Epithelial cell of proximal tubule (primary cell): ENCODE data around the gene WSCD1. TPM values are rescaled to one million over a fixed set of nuclear protein-coding genes. Genes with fewer than 3 reads are reported as not detected.

Source experiments
- DNase-seq: peaks from one replicate; pipeline ENCODE4 v3.0.0-alpha.2; 2011; ENCODE audit warnings: low read depth
- H3K4me3 ChIP-seq: 2 replicates; pipeline ENCODE4 v1.5.1; 2011; ENCODE audit warnings: low read depth, mild to moderate bottlenecking, low read length
- CTCF ChIP-seq: conservative IDR thresholded peaks from 2 replicates; pipeline ENCODE4 v1.5.1; 2012; ENCODE audit warnings: low read depth, mild to moderate bottlenecking, low read length
- total RNA-seq: library from RNA; depleted of rRNA; stranded (reverse); fragments of >200 nt; gene quantifications from 2 replicates; pipeline ENCODE4 v1.2.3, GENCODE V29; 2015

WSCD1 gene
- total RNA-seq, 1 donor from 2014 or later = 55.6 TPM

GRCh38 chr17:6027342-6028024 lies 42.7 kb upstream of the WSCD1 start:
- no peak for DNase-seq

GRCh38 chr17:6028294-6028693 lies 41.9 kb upstream of the WSCD1 start:
- no peak for TF ChIP-seq CTCF
- no peak for DNase-seq

More at GRCh38 chr17:6027342-6028024, 42.7 kb upstream of the WSCD1 start:
- TF ChIP-seq CTCF = no peak
- no peak overlapping the region for H3K4me3 ChIP-seq

GRCh38 chr17:6035801-6036394 lies 34.3 kb upstream of the WSCD1 start:
- TF ChIP-seq CTCF = no peak
- no peak overlapping the region for H3K4me3 ChIP-seq
- DNase-seq = no peak

More at GRCh38 chr17:6028294-6028693, 41.9 kb upstream of the WSCD1 start:
- no peak overlapping the region for H3K4me3 ChIP-seq

DNA sequence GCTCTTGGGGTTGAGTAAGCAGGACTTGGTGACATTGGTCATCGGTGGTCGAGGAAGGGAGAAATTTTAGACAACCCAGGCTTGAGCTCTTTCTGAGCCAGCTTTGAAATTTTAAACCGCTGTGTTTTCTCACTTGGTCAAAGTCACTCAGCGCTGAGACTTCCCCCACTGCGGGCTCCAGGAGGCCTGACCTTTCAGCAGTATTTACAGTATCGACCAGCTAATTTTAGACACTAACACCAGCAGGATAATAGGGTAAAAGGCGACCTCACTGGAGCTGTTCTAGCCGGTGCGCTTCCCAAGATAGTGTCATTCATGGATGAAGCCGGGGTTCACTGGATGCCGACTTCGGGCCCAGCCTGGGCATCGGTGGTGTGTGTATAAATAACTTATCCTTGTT lies 29.7 kb upstream of the WSCD1 start:
- no peak overlapping the region for H3K4me3 ChIP-seq
- TF ChIP-seq CTCF = no peak
- DNase-seq = no peak

DNA sequence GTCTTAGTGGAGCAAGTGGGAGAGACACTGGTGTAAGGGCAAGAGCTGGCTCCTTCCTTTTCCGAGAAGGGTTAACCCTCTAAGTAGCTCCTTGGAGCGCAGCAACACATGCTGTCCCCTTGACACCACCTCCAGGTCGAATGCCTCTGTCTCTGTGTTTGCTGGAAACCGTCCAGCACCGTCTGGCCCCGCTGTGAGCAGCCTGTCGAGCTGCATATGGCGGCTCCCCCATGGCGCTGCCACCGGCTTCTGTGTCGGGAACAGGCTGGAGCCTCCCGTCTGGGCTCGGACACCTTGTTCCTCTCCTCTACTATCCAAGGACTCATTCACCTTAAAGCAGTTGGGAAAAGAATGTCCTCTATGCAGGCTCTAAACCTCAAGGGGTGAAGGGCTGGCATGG lies 28.9 kb upstream of the WSCD1 start:
- no peak for TF ChIP-seq CTCF
- no peak overlapping the region for H3K4me3 ChIP-seq
- DNase-seq = no peak

DNA sequence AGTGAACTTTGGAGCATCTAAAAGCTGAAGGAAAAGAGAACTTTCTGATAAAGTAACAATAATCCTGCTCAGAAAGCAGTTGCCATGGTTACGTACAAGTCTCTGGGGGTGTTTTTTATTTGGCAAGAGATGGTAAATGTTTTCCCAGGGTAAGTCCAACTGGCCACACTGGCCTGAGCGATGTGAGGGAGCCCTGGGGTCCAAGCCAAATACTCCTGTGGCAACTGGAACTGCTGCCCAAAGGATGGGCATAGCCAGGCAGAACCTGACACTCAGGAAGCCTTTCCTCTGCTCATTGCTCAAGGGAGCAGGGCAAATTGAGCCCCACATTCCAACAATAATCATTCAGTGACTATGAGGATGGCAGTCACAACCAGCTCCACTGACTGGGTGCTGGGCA lies 26.8 kb upstream of the WSCD1 start:
- H3K4me3 ChIP-seq = no peak overlapping the region
- DNase-seq = no peak
- TF ChIP-seq CTCF = no peak

GRCh38 chr17:6044261-6044660 lies 25.9 kb upstream of the WSCD1 start:
- DNase-seq = no peak
- no peak for TF ChIP-seq CTCF
- H3K4me3 ChIP-seq = no peak overlapping the region
